ENCODE results near the gene MAS1.

The MAS1 gene

DNA sequence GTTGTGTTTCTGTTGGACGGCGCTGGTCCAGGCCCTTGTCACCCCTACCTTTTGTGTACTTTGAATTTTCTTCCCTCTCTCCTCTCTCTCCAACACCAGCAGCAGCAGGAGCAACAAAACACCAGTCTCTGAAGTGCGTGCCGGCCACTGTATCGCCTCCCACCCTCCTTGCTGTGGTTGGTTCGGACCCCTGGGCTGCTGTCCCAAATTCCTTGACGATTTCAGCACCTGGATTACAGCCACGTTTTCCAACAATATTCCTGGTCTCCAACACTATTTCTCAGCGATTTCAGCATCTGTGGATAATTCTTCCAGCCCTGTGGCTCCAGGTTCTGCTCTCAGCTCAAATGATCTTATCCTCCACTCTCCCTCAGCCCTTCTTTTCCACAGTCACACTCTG lies 11.8 kb downstream of the MAS1 start:
- H3K9ac ChIP-seq (ENCODE audit: insufficient read length), result no peak overlapping the region
- no peak for DNase-seq (ENCODE audit: low read depth, low spot score)
- no peak overlapping the region for H3K4me3 ChIP-seq
- no peaks in the 10 kb centered on the region for H3K36me3 ChIP-seq (ENCODE audit: insufficient read depth, low read length)
- H3K27ac ChIP-seq, result no peak overlapping the region
- H3K9me3 ChIP-seq (ENCODE audit: low read depth, low read length), result no peaks in the 10 kb centered on the region
- TF ChIP-seq POLR2AphosphoS5 (IDR thresholded peaks at IDR 0.05; ENCODE audit: borderline replicate concordance, low read depth, low read length) (no peak), FOXP2 (optimal IDR thresholded peaks at IDR 0.05; ENCODE audit: control extremely low read depth, extremely low read length, insufficient read depth) (no peak), EZH2 (IDR thresholded peaks at IDR 0.05) (no peak)

DNA sequence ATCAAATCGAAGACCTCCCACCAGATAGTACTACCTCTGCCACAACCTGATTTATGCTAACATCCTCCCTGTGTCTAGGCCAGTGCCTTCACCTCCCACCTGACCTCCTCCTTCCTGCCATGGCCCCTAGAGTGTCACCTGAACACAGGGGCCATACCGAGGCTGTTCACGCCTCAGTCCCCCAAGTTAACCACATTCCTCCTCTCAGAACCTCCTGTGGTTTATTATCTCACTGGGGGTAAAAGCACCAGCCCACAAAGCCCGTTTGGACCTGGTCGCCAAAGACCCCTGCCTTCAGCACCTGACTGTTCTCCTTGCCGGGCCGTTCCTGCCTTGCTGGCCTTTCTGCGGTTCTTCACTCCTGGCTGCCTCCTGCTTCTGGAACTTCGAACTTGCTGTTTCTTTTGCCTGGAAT lies 13.7 kb downstream of the MAS1 start:
- no peaks in the 10 kb centered on the region for H3K9me3 ChIP-seq (ENCODE audit: low read depth, low read length)
- no peak overlapping the region for H3K27ac ChIP-seq
- no peak overlapping the region for H3K4me3 ChIP-seq
- no peaks in the 10 kb centered on the region for H3K36me3 ChIP-seq (ENCODE audit: insufficient read depth, low read length)
- DNase-seq (ENCODE audit: low read depth, low spot score), result no peak
- no peak overlapping the region for H3K9ac ChIP-seq (ENCODE audit: insufficient read length)
- TF ChIP-seq POLR2AphosphoS5 (IDR thresholded peaks at IDR 0.05; ENCODE audit: borderline replicate concordance, low read depth, low read length) (no peak), FOXP2 (optimal IDR thresholded peaks at IDR 0.05; ENCODE audit: control extremely low read depth, extremely low read length, insufficient read depth) (no peak), EZH2 (IDR thresholded peaks at IDR 0.05) (no peak)

DNA sequence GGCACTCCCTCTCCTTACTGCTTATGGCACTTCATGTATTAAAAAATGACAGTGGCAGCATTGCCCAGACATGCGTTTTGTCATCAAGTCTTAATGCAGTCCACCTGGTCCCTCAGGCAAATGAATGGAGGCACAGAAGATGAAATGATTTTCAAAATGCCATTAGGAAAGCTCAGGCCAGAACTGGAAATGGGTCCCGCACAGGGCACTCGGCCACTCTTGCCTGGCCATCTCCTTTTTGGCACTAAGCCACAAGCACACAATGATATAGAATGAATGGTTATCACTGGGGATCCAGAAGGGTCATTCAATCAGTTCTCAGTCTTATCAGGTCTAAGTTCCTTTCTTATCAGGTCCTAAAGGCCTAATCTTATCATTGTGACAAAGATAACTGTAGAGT lies 15.6 kb downstream of the MAS1 start:
- Histone ChIP-seq H3K27ac (no peak overlapping the region), H3K4me3 (no peak overlapping the region), H3K9me3 (ENCODE audit: low read depth, low read length) (no peaks in the 10 kb centered on the region), H3K36me3 (ENCODE audit: insufficient read depth, low read length) (no peaks in the 10 kb centered on the region), H3K9ac (ENCODE audit: insufficient read length) (no peak overlapping the region)
- DNase-seq (ENCODE audit: low read depth, low spot score), result no peak
- TF ChIP-seq EZH2 (IDR thresholded peaks at IDR 0.05) (no peak), FOXP2 (optimal IDR thresholded peaks at IDR 0.05; ENCODE audit: control extremely low read depth, extremely low read length, insufficient read depth) (no peak), POLR2AphosphoS5 (IDR thresholded peaks at IDR 0.05; ENCODE audit: borderline replicate concordance, low read depth, low read length) (no peak)

DNA sequence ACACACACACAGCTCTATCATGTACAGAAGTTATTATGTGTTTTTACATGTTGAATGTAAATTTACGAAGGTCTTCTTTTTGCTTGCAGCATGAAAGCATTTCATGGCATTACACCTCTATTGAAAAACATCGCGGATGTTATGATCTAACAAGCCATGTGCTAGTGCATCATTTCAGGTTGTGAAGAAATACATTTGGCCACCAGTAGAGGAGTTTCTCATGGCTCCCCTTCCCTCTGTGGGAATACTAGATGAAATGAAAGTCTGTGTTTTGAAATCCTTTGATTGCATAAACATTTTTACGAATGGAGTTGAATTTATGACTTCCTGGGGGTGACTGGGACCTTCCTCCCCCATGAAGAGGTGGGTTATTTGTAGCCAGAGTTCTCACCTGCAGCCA lies 17.7 kb downstream of the MAS1 start:
- H3K9me3 ChIP-seq (ENCODE audit: low read depth, low read length), result no peaks in the 10 kb centered on the region
- H3K9ac ChIP-seq (ENCODE audit: insufficient read length), result no peak overlapping the region
- DNase-seq (ENCODE audit: low read depth, low spot score), result no peak
- H3K4me3 ChIP-seq, result no peak overlapping the region
- no peaks in the 10 kb centered on the region for H3K36me3 ChIP-seq (ENCODE audit: insufficient read depth, low read length)
- H3K27ac ChIP-seq, result no peak overlapping the region
- TF ChIP-seq FOXP2 (optimal IDR thresholded peaks at IDR 0.05; ENCODE audit: control extremely low read depth, extremely low read length, insufficient read depth), result no peak
- no peak for TF ChIP-seq POLR2AphosphoS5 (IDR thresholded peaks at IDR 0.05; ENCODE audit: borderline replicate concordance, low read depth, low read length)
- no peak for TF ChIP-seq EZH2 (IDR thresholded peaks at IDR 0.05)

DNA sequence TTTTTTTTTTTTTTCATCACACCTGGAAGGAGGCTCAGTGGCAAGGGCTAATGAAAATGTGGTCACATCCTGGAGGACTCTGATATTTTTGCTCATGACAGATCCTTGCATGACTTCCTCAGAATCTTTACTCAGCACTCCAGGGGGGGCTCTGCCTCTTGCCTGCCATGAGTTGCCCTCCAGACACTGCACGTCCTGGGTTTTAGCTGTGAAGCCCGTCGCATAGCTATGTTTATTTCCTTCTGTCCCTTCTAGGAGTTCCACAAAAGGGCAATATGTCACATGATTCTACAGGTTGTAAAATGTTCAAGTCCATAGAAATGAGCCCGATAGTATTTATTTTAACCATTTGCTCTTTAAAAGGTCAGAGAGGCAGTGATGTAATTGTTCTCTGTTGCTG lies 18.2 kb downstream of the MAS1 start:
- H3K36me3 ChIP-seq (ENCODE audit: insufficient read depth, low read length), result no peaks in the 10 kb centered on the region
- DNase-seq (ENCODE audit: low read depth, low spot score), result no peak
- no peak overlapping the region for H3K27ac ChIP-seq
- H3K9me3 ChIP-seq (ENCODE audit: low read depth, low read length), result no peaks in the 10 kb centered on the region
- H3K9ac ChIP-seq (ENCODE audit: insufficient read length), result no peak overlapping the region
- H3K4me3 ChIP-seq, result no peak overlapping the region
- no peak for TF ChIP-seq POLR2AphosphoS5 (IDR thresholded peaks at IDR 0.05; ENCODE audit: borderline replicate concordance, low read depth, low read length)
- no peak for TF ChIP-seq FOXP2 (optimal IDR thresholded peaks at IDR 0.05; ENCODE audit: control extremely low read depth, extremely low read length, insufficient read depth)
- TF ChIP-seq EZH2 (IDR thresholded peaks at IDR 0.05), result no peak

DNA sequence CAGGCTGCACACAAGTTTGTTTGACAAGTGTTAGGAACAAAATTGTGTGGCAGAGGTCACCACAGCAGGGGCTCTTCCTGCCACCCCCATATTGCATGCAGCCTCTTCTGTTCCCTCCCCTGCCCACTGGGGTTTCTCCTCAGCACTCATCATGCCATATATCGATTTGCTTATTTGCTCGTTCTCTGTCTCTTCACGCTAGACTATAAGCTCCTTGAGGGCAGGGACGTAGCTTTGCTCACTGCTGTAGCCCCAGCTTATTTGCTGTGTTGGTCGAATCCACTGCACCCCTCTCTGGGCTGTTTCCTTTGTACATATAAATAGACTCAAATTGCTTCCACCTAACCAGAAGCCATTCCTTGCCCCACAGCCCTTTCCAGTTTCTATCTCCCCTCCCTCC lies 19.6 kb downstream of the MAS1 start:
- Histone ChIP-seq H3K9ac (ENCODE audit: insufficient read length) (no peak overlapping the region), H3K36me3 (ENCODE audit: insufficient read depth, low read length) (no peaks in the 10 kb centered on the region), H3K9me3 (ENCODE audit: low read depth, low read length) (no peaks in the 10 kb centered on the region), H3K4me3 (no peak overlapping the region), H3K27ac (no peak overlapping the region)
- TF ChIP-seq FOXP2 (optimal IDR thresholded peaks at IDR 0.05; ENCODE audit: control extremely low read depth, extremely low read length, insufficient read depth) (no peak), EZH2 (IDR thresholded peaks at IDR 0.05) (no peak), POLR2AphosphoS5 (IDR thresholded peaks at IDR 0.05; ENCODE audit: borderline replicate concordance, low read depth, low read length) (no peak)
- no peak for DNase-seq (ENCODE audit: low read depth, low spot score)

DNA sequence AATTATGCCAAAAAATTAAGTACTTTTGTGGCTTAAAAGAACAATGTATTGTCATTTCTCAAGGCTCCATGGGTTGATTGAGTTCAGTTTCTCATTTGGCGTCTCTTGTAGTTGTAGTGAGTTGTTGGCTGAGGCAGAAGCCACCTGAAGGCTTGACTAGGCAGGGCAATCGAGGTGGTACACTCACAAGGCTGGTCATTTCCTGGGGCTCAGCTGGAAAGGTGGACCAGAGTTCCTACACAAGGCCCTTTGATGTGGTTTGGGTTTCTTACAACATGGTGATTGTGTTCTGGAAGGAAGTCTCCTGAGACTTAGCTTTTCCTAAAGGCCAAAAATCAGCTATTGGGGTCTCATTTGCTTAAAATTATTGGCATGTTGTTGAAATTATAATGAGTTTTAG lies 22.6 kb downstream of the MAS1 start:
- TF ChIP-seq FOXP2 (optimal IDR thresholded peaks at IDR 0.05; ENCODE audit: control extremely low read depth, extremely low read length, insufficient read depth) (no peak), POLR2AphosphoS5 (IDR thresholded peaks at IDR 0.05; ENCODE audit: borderline replicate concordance, low read depth, low read length) (no peak), EZH2 (IDR thresholded peaks at IDR 0.05) (no peak)
- no peak overlapping the region for H3K9ac ChIP-seq (ENCODE audit: insufficient read length)

DNA sequence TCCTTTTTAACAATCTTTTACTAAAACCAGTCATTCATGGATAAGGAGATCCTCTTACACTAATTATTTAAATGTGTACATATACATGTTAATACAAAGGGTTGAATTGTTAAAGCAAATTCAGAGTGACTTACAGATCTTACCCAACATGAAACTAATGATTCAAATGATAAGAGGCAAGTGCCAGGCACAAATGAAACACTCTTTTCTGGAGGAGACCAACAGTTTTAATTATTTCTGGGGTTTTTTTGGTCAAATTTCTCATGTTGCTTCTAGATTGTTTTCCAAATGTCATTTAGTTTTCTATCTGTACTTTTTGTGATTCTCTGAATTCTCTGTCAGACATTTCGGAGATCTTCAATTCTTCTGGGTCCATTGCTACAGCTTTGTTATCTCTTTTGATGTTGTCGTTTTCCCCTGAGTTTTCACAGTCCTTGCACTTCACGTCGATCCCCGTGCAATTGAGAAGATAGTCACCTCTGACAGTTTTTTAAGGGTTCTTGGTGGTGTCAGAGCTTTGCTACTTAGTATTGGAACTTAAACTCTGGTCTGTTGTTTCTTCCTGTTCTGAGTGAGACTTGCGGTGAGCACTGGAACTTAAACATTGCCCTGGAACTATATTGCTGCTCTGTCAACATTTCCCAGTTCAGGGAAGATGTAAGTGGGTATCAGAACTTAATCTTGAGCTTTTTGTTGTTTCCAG lies 23.2 kb downstream of the MAS1 start:
- Histone ChIP-seq H3K9me3 (ENCODE audit: low read depth, low read length) (no peaks in the 10 kb centered on the region), H3K27ac (no peak overlapping the region), H3K4me3 (no peak overlapping the region), H3K36me3 (ENCODE audit: insufficient read depth, low read length) (no peaks in the 10 kb centered on the region), H3K9ac (ENCODE audit: insufficient read length) (no peak overlapping the region)
- TF ChIP-seq FOXP2 (optimal IDR thresholded peaks at IDR 0.05; ENCODE audit: control extremely low read depth, extremely low read length, insufficient read depth) (no peak), POLR2AphosphoS5 (IDR thresholded peaks at IDR 0.05; ENCODE audit: borderline replicate concordance, low read depth, low read length) (no peak), EZH2 (IDR thresholded peaks at IDR 0.05) (no peak)
- no peak for DNase-seq (ENCODE audit: low read depth, low spot score)

More for the DNA sequence above, 22.6 kb downstream of the MAS1 start:
- Histone ChIP-seq H3K27ac (no peak overlapping the region), H3K9me3 (ENCODE audit: low read depth, low read length) (no peaks in the 10 kb centered on the region), H3K4me3 (no peak overlapping the region), H3K36me3 (ENCODE audit: insufficient read depth, low read length) (no peaks in the 10 kb centered on the region)
- no peak for DNase-seq (ENCODE audit: low read depth, low spot score)

DNA sequence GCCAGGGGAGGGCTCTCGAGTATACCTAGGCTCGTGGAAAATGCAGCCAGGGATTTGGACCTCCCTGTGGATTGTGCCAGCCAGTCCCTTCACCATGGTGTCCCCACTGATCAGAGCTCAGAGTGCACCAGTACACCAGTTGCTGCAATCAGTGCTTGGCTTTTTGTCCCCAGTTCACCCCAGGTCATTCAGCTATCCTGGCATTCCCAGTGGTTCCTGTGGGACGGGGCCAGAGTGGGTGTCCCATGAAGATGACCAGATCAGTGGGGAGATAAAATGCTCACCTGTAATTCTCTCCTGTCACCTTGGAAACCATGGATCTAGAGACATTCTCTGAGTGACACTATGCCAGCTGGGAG lies 23.8 kb downstream of the MAS1 start:
- TF ChIP-seq FOXP2 (optimal IDR thresholded peaks at IDR 0.05; ENCODE audit: control extremely low read depth, extremely low read length, insufficient read depth), result no peak
- TF ChIP-seq POLR2AphosphoS5 (IDR thresholded peaks at IDR 0.05; ENCODE audit: borderline replicate concordance, low read depth, low read length), result no peak
- no peak for TF ChIP-seq EZH2 (IDR thresholded peaks at IDR 0.05)
- Histone ChIP-seq H3K9ac (ENCODE audit: insufficient read length) (no peak overlapping the region), H3K36me3 (ENCODE audit: insufficient read depth, low read length) (no peaks in the 10 kb centered on the region), H3K9me3 (ENCODE audit: low read depth, low read length) (no peaks in the 10 kb centered on the region), H3K27ac (no peak overlapping the region), H3K4me3 (no peak overlapping the region)
- DNase-seq (ENCODE audit: low read depth, low spot score), result no peak

All from SK-N-MC (cell line).